Hepatocyte (in vitro differentiated cells): ENCODE measurements around the gene RASGRF2. TPM values are rescaled to one million over a fixed set of nuclear protein-coding genes. Genes with fewer than 3 reads are reported as not detected.

Experiments used
- DNase-seq: peaks from one replicate; pipeline ENCODE4 v3.0.0-alpha.2; 2016; ENCODE audit warnings: low spot score
- H2AFZ ChIP-seq: fragments of 200-600 bp; sonication (generic); 2 replicates; pipeline ENCODE4 v1.6.0; 2016; ENCODE audit warnings: antibody characterized with exemption, mild to moderate bottlenecking
- H3K27ac ChIP-seq: fragments of 200-600 bp; sonication (generic); 2 replicates; pipeline ENCODE4 v1.5.1; 2016; ENCODE audit warnings: mild to moderate bottlenecking
- H3K27me3 ChIP-seq: fragments of 200-600 bp; sonication (generic); 2 replicates; pipeline ENCODE4 v1.6.1; 2016
- H3K36me3 ChIP-seq: fragments of 200-600 bp; sonication (generic); replicated peaks from 2 replicates; pipeline ENCODE4 v1.5.1; 2016; ENCODE audit warnings: low read depth; ENCODE audit not compliant: insufficient read depth
- H3K4me1 ChIP-seq: fragments of 200-600 bp; sonication (generic); 2 replicates; pipeline ENCODE4 v1.5.1; 2016; ENCODE audit warnings: mild to moderate bottlenecking, moderate library complexity; ENCODE audit not compliant: insufficient read depth
- H3K4me2 ChIP-seq: fragments of 200-600 bp; sonication (generic); 2 replicates; pipeline ENCODE4 v1.6.0; 2016
- H3K4me3 ChIP-seq: fragments of 200-600 bp; sonication (generic); 2 replicates; pipeline ENCODE4 v1.5.1; 2016; ENCODE audit warnings: mild to moderate bottlenecking
- H3K79me2 ChIP-seq: fragments of 200-600 bp; sonication (generic); 2 replicates; pipeline ENCODE4 v1.6.0; 2017; ENCODE audit warnings: mild to moderate bottlenecking
- H3K9me2 ChIP-seq: fragments of 200-600 bp; sonication (generic); replicated peaks from 2 replicates; pipeline ENCODE4 v1.6.0; 2017; ENCODE audit warnings: mild to moderate bottlenecking; ENCODE audit not compliant: insufficient read depth
- H3K9me3 ChIP-seq: fragments of 200-600 bp; sonication (generic); 2 replicates; pipeline ENCODE4 v1.5.1; 2016; ENCODE audit warnings: low read depth, mild to moderate bottlenecking
- H4K20me1 ChIP-seq: fragments of 200-600 bp; sonication (generic); 2 replicates; pipeline ENCODE4 v1.6.0; 2016; ENCODE audit warnings: mild to moderate bottlenecking; ENCODE audit not compliant: insufficient read depth, poor library complexity, severe bottlenecking
- EZH2 ChIP-seq: fragments of 200-600 bp; sonication (generic); IDR thresholded peaks from 2 replicates; pipeline ENCODE4 v1.6.1; 2016; ENCODE audit warnings: antibody characterized with exemption, mild to moderate bottlenecking, borderline replicate concordance
- EZH2phosphoT487 ChIP-seq: fragments of 200-600 bp; sonication (generic); IDR thresholded peaks from one replicate; pipeline ENCODE4 v1.6.1; 2018; ENCODE audit warnings: antibody characterized with exemption, mild to moderate bottlenecking, low read depth, moderate library complexity; ENCODE audit not compliant: unreplicated experiment, severe bottlenecking
- WGBS: methylation state at CpG from one replicate; pipeline ENCODE4 v1.1.6; 2016; ENCODE audit warnings: low lambda C conversion rate; ENCODE audit errors: missing lambda C conversion rate; 5-methylcytosine and 5-hydroxymethylcytosine counted together
- polyA plus RNA-seq: library from polyadenylated mRNA; unstranded; fragments of >200 nt; fragmentation: Nextera tagmentation; extraction: Ambion mirVana; gene quantifications from 2 replicates; pipeline ENCODE4 v1.2.1, GENCODE V29; 2016
- total RNA-seq: library from RNA; depleted of rRNA; stranded (reverse); fragments of >200 nt; gene quantifications from 2 replicates; pipeline ENCODE4 v1.2.3, GENCODE V29; 2014
- TF ChIP-seq, protein P1 (sequence below): fragments of 200-600 bp; sonication (generic); IDR thresholded peaks from 2 replicates; pipeline ENCODE4 v1.5.1; 2016; ENCODE audit warnings: antibody characterized with exemption, mild to moderate bottlenecking; ENCODE audit not compliant: poor library complexity

RASGRF2 gene
- total and polyA plus RNA-seq, 2 experiments from 2014 or later = 2.0 to 3.3 TPM

- Histone ChIP-seq H3K4me3 (no peak overlapping the region), H3K36me3 (no peaks in the 10 kb centered on the region), H2AFZ (no peak overlapping the region), H3K9me3 (no peaks in the 10 kb centered on the region), H3K27ac (no peak overlapping the region), H3K79me2 (no peaks in the 10 kb centered on the region), H3K4me1 (peaks cover 4% of the 10 kb centered on the region), H3K9me2 (no peaks in the 10 kb centered on the region), H3K4me2 (no peak overlapping the region), H3K27me3 (no peaks in the 10 kb centered on the region), H4K20me1 (no peaks in the 10 kb centered on the region)
- WGBS = 92% methylated on average over 2 of the region's 2 CpGs
- TF ChIP-seq EZH2phosphoT487 (no peak), EZH2 (no peak)
- TF ChIP-seq, protein P1, sequence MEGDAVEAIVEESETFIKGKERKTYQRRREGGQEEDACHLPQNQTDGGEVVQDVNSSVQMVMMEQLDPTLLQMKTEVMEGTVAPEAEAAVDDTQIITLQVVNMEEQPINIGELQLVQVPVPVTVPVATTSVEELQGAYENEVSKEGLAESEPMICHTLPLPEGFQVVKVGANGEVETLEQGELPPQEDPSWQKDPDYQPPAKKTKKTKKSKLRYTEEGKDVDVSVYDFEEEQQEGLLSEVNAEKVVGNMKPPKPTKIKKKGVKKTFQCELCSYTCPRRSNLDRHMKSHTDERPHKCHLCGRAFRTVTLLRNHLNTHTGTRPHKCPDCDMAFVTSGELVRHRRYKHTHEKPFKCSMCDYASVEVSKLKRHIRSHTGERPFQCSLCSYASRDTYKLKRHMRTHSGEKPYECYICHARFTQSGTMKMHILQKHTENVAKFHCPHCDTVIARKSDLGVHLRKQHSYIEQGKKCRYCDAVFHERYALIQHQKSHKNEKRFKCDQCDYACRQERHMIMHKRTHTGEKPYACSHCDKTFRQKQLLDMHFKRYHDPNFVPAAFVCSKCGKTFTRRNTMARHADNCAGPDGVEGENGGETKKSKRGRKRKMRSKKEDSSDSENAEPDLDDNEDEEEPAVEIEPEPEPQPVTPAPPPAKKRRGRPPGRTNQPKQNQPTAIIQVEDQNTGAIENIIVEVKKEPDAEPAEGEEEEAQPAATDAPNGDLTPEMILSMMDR = no peak
- DNase-seq = no peak
These were observed 27.1 kb upstream of the RASGRF2 start for GRCh38 chr5:80933036-80933435.

DNA sequence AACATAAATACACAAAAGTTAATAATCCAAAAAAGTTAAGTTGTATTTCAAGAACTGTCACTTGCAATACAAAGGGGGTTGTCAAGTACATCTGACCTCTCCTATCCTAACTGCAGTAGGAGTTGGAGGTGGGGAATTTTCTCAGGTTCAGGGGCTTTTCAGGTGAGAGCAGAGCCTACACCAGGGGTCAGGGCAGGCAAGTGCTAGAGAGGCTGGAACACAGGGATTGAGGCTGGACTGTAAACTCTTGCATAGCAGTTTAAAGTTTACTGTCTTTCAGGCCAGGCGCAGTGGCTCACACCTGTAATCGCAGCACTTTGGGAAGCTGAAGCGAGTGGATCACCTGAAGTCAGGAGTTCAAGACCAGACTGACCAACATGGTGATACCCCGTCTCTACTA lies 25.4 kb upstream of the RASGRF2 start:
- no peaks in the 10 kb centered on the region for H3K79me2 ChIP-seq
- TF ChIP-seq EZH2 (no peak), EZH2phosphoT487 (no peak)
- TF ChIP-seq, protein P1 = no peak
- no peak overlapping the region for H3K4me3 ChIP-seq
- no peaks in the 10 kb centered on the region for H3K27me3 ChIP-seq
- H4K20me1 ChIP-seq = no peaks in the 10 kb centered on the region
- peaks cover 5% of the 10 kb centered on the region for H3K4me1 ChIP-seq
- H3K9me3 ChIP-seq = no peaks in the 10 kb centered on the region
- no peak overlapping the region for H3K27ac ChIP-seq
- 92% methylated on average over 4 of the region's 4 CpGs for WGBS
- H3K4me2 ChIP-seq = no peak overlapping the region
- H3K36me3 ChIP-seq = no peaks in the 10 kb centered on the region
- H3K9me2 ChIP-seq = no peaks in the 10 kb centered on the region
- no peak overlapping the region for H2AFZ ChIP-seq
- no peak for DNase-seq

DNA sequence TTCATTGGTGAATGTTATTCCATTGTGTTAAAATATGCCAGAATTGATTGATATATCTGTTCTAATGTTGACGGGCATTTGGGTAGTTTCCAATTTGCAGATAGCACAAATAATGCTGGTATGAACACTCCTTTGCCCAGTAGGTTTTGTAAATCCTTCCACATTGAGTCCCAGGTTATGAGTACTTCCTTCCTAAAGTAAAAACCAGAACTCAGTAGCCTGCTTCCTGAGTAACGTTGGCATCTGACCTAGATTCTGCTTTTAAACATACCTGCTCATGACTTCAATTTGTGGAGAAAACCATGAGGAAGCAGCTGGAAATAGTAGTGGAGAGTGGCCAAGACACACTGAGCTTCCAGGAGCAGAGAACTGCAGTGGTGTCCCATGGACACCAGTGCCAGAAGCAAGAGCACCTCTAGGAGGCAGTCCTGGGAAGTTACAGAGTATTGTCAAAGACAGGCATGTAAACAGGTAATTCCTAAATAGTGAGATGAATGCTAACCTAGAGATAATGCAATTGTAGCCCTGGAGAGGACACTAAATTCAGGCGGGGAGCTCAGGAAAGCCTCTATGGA lies 24.3 kb upstream of the RASGRF2 start:
- TF ChIP-seq EZH2phosphoT487 = no peak
- TF ChIP-seq, protein P1 = no peak
- H3K4me3 ChIP-seq = no peak overlapping the region
- H4K20me1 ChIP-seq = no peaks in the 10 kb centered on the region
- no peaks in the 10 kb centered on the region for H3K9me2 ChIP-seq
- H3K36me3 ChIP-seq = no peaks in the 10 kb centered on the region
- no peaks in the 10 kb centered on the region for H3K9me3 ChIP-seq
- no peaks in the 10 kb centered on the region for H3K27me3 ChIP-seq
- DNase-seq = no peak
- no peak overlapping the region for H3K4me2 ChIP-seq
- no peaks in the 10 kb centered on the region for H3K79me2 ChIP-seq
- H3K27ac ChIP-seq = no peak overlapping the region
- 86% methylated on average over 3 of the region's 3 CpGs for WGBS
- H2AFZ ChIP-seq = no peak overlapping the region
- H3K4me1 ChIP-seq = peaks cover 5% of the 10 kb centered on the region

- WGBS = 84% methylated on average over 3 of the region's 3 CpGs
- no peak for DNase-seq
- no peaks in the 10 kb centered on the region for H3K79me2 ChIP-seq
- no peaks in the 10 kb centered on the region for H3K36me3 ChIP-seq
- H2AFZ ChIP-seq = no peak overlapping the region
- no peaks in the 10 kb centered on the region for H3K9me2 ChIP-seq
- H3K4me2 ChIP-seq = no peak overlapping the region
- H3K4me3 ChIP-seq = no peak overlapping the region
- no peaks in the 10 kb centered on the region for H3K27me3 ChIP-seq
- TF ChIP-seq EZH2phosphoT487 (no peak), EZH2 (no peak)
- TF ChIP-seq, protein P1 = no peak
- H3K9me3 ChIP-seq = no peaks in the 10 kb centered on the region
- H3K4me1 ChIP-seq = peaks cover 5% of the 10 kb centered on the region
- H4K20me1 ChIP-seq = no peaks in the 10 kb centered on the region
- H3K27ac ChIP-seq = no peak overlapping the region
These were observed 23.3 kb upstream of the RASGRF2 start for GRCh38 chr5:80936881-80937280.
